NCI-H524 treated with DMSO at 0.1 percent for 48 hours (cell line): ENCODE measurements around the gene UHRF1.

Experiments used
- DNase-seq: peaks from one replicate; lab custom pipeline; 2025; lab: John Stamatoyannopoulos, UW

The UHRF1 gene

DNA sequence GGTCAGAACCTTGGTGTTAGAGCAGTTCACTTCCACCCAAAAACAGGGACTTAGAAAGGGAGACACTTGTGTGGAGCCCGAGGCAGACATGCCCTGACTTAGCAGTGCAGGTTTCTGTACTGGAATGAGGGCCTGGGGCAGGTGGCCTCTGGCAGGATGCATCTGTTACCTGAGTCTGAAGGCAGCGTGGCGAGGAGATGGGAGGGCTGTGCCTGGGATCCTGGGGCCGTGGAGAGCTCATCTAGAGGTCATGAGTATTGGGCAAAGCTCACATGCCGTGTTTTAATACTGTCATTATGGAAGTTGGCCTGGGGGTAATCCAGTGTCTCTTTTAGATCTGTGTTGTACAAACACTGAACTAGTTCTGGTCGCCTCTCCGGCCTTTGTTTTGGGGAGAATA, 81.0 kb downstream of the UHRF1 start:
- no peak for DNase-seq

DNA sequence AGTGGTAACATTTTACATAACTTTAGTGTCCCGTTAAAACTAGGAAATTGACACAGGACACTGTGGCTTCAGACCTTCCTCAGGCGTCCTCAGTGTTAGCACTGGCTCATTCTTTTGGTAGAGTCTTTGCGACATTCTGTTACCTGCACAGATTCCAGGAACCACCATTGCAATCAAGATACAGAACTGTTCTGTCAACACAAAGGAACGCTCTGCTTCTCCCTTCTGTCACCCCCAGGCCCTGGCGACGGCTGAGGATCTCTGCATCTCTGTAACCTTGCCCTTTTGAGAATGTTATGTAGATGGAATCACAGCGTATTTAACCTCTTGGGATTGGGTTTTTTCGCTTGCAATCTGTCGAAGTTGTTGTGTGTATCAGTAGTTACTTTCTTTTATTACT, 82.2 kb downstream of the UHRF1 start:
- no peak for DNase-seq

DNA sequence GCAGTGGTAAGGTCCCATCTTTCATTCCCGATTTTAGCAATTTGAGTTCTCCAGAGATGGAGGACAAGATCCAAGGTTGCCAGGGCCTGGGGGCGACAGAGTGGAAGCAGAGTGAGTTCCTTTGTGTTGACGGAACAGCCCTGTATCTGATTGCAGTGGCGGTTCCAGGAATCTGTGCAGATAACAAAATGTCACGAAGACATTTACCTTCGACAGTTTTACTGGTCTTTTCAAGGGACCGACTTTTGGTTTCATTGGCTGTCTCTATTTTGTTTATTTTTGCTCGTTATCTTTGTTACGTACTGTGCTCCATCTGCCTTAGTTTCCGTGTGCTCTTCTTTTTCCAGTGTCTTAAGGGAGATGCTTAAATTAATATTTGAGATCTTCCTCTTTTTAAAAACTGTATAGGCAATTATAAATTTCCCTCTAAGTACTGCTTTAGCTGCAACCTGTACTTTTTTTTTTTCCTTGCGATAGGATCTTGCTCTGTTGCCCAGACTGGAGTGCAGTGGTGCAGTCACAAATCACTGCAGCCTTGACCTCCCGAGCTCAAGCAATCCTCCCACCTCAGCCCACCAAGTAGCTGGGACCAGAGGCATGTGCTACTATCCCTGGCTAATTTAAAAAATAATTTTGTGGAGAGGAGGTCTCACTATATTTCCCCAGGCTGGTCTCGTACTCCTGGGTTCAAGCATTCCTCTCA, 82.8 kb downstream of the UHRF1 start:
- no peak for DNase-seq

DNA sequence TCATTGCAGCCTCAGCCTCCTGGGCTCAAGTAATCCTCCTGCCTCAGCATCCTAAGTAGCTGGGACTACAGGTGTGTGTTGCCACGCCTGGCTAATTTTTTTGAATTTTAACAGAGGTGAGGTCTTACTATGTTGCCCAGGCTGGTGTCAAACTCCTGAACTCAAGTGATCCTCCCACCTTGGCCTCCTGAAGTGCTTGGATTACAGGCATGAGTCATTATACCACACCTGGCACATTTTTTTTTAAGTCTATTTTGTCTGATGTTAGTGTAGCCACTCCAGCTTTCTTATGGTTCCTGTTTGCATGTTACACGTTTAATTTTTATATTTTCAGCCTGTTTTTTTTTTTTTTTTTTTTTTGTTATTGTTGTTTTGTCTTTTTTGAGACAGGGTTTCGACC, 84.4 kb downstream of the UHRF1 start:
- no peak for DNase-seq

DNA sequence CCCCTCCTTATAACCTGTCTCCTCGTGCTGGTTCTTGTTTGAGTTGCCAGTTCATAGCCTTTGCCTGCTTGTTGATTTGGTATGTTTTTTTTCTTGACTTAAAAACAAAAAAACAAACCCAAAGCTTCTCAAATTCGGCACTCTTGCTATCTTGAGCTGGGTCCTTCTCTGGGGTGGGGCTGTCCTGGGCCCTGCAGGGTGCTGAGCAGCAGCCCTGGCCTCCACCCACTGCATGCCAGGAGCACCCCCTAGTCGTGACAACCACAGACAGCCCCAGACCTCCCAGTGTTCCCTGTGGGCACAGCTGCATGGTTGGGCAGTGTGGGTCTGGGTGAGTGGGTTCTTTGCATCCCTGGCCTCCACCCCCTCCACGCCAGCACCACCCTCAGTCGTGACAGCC, 87.4 kb downstream of the UHRF1 start:
- DNase-seq: no peak

DNA sequence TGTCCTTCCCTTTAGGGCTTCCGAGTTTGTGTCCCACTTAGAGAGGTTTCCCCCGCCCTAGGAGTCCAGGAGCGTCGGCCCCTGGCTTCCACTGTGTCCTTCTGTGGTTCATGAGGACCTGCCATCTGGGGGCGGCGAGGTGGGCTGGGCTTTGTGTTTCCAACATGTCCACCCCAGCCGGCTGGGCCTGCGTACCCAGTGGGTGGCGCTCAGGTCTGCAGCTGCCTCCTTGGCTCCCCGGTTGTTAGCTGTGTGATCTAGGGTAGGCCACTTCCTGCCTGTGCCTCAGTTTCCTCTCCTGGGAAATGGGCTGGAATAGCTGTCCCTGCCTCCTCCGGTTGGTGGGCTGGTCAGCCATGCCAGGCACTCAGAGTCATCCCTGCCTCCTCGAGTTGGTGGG, 88.0 kb downstream of the UHRF1 start:
- no peak for DNase-seq

DNA sequence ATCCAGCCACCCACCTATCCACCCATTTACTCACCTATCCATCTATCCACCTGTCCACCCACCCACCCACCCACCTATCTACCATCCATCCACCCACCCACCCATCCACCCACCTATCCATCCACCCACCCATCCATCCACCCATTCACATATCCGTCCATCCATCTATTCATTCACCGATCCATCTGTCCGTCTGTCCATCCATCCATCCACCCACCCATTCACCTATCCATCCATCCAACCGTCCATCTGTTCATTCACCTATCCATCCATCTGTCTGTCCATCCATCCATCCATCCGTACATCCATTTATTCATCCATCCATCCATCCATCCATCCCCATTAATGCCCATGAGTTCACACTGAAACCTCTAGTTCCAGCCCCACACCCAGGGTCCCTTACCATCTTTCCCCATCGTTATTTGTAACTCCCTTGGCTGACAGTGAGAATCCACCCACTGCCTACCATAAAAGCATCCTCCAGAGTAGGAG, 90.9 kb downstream of the UHRF1 start:
- DNase-seq: no peak

DNA sequence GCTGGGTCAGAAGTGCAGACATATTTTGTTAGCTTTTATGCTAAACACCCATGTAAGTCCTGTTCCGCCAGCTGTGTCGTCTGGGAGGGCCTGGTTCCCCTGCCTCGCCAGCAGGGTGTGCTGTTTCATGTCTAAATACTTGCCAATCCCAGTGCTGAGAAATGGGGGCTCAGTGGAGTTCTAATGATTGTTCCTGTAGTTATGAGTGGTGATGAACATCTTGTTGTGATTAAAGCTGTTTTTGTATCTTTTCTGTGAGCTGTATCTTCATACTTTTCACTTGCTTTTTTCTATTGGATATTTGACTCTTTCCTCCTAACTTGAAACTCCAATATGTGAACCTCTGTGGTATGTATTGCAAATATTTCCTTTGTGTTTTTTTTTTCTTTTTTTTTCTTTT, 92.3 kb downstream of the UHRF1 start:
- DNase-seq: peak; percentile 1

DNA sequence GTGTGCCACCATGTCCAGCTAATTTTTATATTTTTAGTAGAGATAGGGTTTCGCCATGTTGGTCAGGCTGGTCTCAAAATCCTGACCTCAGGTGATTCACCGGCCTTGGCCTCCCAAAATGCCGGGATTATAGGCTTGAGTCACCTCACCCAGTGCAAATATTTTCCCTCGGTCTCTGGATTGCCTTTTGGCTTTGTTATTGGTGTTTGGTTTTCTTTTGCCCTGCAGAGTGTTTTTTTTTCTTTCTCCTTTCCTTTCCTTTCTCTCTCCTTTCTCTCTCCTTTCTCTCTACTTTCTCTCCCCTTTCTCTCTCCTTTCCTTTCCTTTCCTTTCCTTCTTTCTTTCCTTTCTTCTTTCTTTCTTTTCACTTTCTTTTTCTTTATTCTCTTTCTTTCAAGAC, 92.8 kb downstream of the UHRF1 start:
- no peak for DNase-seq

DNA sequence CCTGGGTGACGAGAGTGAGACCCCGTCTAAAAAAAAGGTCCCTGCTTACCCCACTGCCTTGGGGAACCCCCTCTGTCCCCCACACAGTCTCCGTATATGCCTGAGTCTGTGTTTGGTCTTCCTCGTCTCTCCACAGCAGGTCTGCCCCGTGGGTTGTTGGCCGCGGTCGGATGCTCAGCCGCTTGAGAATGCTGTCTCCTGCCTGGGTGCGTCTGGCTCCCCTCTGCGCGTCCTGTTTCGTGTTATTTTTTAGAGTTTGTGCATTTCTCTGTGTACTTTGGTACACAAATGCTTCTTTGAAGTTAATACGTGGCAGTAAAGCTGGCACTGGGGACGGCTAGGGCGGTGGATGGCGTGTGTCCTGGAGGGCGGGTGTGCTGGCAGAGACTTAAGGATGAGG, 94.5 kb downstream of the UHRF1 start:
- DNase-seq: no peak

DNA sequence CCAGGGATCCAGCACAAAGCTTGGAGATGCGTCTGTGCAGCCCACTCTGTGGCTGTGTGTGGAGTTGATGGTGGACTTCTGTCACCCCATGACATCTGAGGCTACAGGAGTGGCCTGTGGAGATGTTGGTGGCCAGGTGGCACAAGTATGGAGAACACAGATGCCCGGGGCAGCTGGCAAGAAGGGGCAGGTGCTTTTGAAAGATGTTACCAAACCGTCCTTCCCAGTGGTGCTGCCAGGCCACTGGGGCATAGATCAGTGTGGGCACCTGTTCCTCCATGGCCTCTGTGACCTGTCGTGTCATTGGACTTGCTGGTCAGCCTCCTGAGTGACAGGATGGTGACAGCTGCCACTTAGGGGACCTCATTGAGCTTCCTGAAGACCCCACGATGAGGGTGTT, 95.8 kb downstream of the UHRF1 start:
- no peak for DNase-seq

DNA sequence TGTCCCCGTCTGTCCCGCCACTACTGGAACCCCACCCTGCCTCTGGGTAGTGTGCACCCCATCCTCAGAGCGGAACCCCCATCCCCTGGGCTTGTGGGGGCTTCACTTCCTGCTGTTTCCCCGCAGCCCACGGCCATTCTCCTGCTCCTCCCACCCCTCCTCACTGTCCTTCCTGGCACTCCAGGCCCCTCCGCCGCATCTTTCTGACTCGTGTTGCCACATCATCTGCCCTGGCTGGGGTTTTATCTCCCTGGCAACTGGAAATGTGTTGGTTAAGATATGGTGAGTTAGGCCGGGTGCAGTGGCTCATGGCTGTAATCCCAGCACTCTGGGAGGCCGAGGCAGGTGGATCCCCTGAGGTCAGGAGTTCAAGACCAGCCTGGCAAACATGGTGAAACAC, 96.9 kb downstream of the UHRF1 start:
- no peak for DNase-seq

DNA sequence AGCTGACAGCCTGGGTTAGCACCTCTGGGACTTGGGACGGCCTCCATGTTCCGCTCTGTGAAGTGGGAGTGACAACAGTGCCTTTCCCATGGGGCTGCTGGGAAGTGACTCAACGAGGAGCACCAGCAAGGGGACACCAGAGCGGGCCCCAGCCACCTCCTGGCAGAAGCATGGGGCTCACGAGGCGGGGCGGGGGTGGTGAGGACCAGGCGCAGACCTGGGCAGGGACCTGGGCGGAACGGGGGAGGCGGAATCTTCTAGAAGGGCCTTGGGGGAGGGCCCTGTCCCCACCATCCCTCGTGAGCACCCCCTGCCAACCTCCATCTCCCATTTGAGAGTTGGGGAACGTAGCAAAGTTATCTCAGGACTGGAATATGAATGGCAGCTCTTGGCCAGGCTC, 97.5 kb downstream of the UHRF1 start:
- DNase-seq: no peak
